GM04504 (cell line): Measurements from ENCODE around the gene TTYH1.
"Not testable (repeated sequence)": the region's sequence is repeated elsewhere in the genome, so short reads cannot be mapped to it uniquely, and the experiment has no call there.

Experiments
- DNase-seq: peaks from one replicate; pipeline ENCODE4 v3.0.0-alpha.2; 2012; ENCODE audit warnings: low read depth

Gene TTYH1

GRCh38 chr19:54461613-54462012 lies 46.3 kb downstream of the TTYH1 start:
- no peak for DNase-seq

- DNase-seq: no peak
Measured at GRCh38 chr19:54462047-54462654, 46.9 kb downstream of the TTYH1 start.

- no peak for DNase-seq
Measured at GRCh38 chr19:54462655-54463530, 47.6 kb downstream of the TTYH1 start.

- DNase-seq: peak; percentile 92
Measured at GRCh38 chr19:54463531-54464043, 48.3 kb downstream of the TTYH1 start, which contains the start of gene LENG9. Gene LENG9 (minus strand): TSS chr19:54463778. CDS start chr19:54463526, 252 bp downstream.

GRCh38 chr19:54464044-54464629 lies 48.9 kb downstream of the TTYH1 start:
- no peak for DNase-seq

GRCh38 chr19:54464630-54465425 lies 49.6 kb downstream of the TTYH1 start:
- no peak for DNase-seq

GRCh38 chr19:54465426-54466109 lies 50.3 kb downstream of the TTYH1 start:
- DNase-seq: no peak

- not testable (repeated sequence) for DNase-seq
Measured at GRCh38 chr19:54466110-54466480, 50.8 kb downstream of the TTYH1 start.

- DNase-seq: no peak
Measured at GRCh38 chr19:54469496-54469934, 54.3 kb downstream of the TTYH1 start.

- DNase-seq: no peak
Measured at GRCh38 chr19:54470276-54470887, 55.1 kb downstream of the TTYH1 start.

GRCh38 chr19:54470991-54471782 lies 55.9 kb downstream of the TTYH1 start:
- no peak for DNase-seq

GRCh38 chr19:54473071-54473891 lies 58.0 kb downstream of the TTYH1 start, which contains the start of gene CDC42EP5:
Gene CDC42EP5 (minus strand): TSS chr19:54473296. CDS start chr19:54465547, 7,749 bp downstream.
- DNase-seq: peak; percentile 71

GRCh38 chr19:54473892-54474372 lies 58.7 kb downstream of the TTYH1 start:
- no peak for DNase-seq

- no peak for DNase-seq
Measured at GRCh38 chr19:54475706-54476105, 60.4 kb downstream of the TTYH1 start.

- no peak for DNase-seq
Measured at GRCh38 chr19:54477650-54478049, 62.4 kb downstream of the TTYH1 start.

GRCh38 chr19:54478677-54479266 lies 63.5 kb downstream of the TTYH1 start:
- DNase-seq: no peak

- DNase-seq: no peak
Measured at GRCh38 chr19:54480051-54480450, 64.8 kb downstream of the TTYH1 start.

- no peak for DNase-seq
Measured at GRCh38 chr19:54481326-54481930, 66.2 kb downstream of the TTYH1 start.
